Measurements from ENCODE around the gene ACTA1.

- TF ChIP-seq, protein P1, sequence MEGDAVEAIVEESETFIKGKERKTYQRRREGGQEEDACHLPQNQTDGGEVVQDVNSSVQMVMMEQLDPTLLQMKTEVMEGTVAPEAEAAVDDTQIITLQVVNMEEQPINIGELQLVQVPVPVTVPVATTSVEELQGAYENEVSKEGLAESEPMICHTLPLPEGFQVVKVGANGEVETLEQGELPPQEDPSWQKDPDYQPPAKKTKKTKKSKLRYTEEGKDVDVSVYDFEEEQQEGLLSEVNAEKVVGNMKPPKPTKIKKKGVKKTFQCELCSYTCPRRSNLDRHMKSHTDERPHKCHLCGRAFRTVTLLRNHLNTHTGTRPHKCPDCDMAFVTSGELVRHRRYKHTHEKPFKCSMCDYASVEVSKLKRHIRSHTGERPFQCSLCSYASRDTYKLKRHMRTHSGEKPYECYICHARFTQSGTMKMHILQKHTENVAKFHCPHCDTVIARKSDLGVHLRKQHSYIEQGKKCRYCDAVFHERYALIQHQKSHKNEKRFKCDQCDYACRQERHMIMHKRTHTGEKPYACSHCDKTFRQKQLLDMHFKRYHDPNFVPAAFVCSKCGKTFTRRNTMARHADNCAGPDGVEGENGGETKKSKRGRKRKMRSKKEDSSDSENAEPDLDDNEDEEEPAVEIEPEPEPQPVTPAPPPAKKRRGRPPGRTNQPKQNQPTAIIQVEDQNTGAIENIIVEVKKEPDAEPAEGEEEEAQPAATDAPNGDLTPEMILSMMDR (conservative IDR thresholded peaks at IDR 0.05; ENCODE audit: low read depth in 2 of 2), result no peak
- TF ChIP-seq EZH2phosphoT487 (IDR thresholded peaks at IDR 0.05; ENCODE audit: unreplicated experiment), result no peak
- TF ChIP-seq, protein P2, sequence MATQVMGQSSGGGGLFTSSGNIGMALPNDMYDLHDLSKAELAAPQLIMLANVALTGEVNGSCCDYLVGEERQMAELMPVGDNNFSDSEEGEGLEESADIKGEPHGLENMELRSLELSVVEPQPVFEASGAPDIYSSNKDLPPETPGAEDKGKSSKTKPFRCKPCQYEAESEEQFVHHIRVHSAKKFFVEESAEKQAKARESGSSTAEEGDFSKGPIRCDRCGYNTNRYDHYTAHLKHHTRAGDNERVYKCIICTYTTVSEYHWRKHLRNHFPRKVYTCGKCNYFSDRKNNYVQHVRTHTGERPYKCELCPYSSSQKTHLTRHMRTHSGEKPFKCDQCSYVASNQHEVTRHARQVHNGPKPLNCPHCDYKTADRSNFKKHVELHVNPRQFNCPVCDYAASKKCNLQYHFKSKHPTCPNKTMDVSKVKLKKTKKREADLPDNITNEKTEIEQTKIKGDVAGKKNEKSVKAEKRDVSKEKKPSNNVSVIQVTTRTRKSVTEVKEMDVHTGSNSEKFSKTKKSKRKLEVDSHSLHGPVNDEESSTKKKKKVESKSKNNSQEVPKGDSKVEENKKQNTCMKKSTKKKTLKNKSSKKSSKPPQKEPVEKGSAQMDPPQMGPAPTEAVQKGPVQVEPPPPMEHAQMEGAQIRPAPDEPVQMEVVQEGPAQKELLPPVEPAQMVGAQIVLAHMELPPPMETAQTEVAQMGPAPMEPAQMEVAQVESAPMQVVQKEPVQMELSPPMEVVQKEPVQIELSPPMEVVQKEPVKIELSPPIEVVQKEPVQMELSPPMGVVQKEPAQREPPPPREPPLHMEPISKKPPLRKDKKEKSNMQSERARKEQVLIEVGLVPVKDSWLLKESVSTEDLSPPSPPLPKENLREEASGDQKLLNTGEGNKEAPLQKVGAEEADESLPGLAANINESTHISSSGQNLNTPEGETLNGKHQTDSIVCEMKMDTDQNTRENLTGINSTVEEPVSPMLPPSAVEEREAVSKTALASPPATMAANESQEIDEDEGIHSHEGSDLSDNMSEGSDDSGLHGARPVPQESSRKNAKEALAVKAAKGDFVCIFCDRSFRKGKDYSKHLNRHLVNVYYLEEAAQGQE (IDR thresholded peaks at IDR 0.05; ENCODE audit: unreplicated experiment), result no peak
- TF ChIP-seq POLR2AphosphoS5 (IDR thresholded peaks at IDR 0.05; ENCODE audit: low read depth), result no peak
- TF ChIP-seq EZH2 (IDR thresholded peaks at IDR 0.05; ENCODE audit: low read depth, unreplicated experiment), result no peak
- no peak for TF ChIP-seq JUNB (IDR thresholded peaks at IDR 0.05; ENCODE audit: unreplicated experiment)
- TF ChIP-seq ZNF331 (CRISPR knock-in tag; IDR thresholded peaks at IDR 0.05; ENCODE audit: low read depth), result no peak
- no peak for TF ChIP-seq ETS1 (IDR thresholded peaks at IDR 0.05)
- no peak for TF ChIP-seq STAT1 (IDR thresholded peaks at IDR 0.05; ENCODE audit: unreplicated experiment)
These were observed 15.0 kb upstream of the ACTA1 start for GRCh38 chr1:229448845-229449244.
